Measurements from ENCODE around the gene RTL5.

The RTL5 gene

DNA sequence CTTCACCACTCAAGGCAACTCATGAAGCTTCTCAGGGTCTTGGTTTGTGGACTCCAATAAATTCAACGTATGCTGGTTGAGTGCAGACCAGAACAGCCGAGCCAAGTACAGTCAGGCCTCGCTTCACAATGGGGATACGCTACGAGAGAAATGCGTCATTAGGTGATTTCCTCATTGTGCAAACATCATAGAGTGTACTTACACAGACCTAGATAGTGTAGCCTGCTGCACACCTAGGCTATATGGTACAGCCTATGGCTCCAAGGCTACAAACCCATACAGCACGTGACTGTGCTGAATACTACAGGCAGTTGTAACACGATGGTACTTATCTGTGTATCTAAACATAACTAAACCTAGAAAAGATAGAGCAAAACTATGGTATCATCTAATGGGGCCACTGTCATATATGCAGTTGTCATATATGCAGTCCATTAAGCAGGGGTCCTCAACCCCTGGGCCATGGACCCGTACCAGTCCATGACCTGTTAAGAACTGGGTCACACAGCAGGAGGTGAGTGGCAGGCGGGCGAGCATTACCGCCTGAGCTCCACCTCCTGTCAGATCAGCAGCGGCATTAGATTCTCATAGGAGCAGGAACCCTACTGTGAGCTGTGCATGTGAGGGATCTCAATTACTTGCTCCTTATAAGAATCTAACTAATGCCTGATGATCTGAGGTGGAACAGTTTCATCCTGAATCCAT, 31.5 kb downstream of the RTL5 start (continued):
- TF ChIP-seq, protein P1, sequence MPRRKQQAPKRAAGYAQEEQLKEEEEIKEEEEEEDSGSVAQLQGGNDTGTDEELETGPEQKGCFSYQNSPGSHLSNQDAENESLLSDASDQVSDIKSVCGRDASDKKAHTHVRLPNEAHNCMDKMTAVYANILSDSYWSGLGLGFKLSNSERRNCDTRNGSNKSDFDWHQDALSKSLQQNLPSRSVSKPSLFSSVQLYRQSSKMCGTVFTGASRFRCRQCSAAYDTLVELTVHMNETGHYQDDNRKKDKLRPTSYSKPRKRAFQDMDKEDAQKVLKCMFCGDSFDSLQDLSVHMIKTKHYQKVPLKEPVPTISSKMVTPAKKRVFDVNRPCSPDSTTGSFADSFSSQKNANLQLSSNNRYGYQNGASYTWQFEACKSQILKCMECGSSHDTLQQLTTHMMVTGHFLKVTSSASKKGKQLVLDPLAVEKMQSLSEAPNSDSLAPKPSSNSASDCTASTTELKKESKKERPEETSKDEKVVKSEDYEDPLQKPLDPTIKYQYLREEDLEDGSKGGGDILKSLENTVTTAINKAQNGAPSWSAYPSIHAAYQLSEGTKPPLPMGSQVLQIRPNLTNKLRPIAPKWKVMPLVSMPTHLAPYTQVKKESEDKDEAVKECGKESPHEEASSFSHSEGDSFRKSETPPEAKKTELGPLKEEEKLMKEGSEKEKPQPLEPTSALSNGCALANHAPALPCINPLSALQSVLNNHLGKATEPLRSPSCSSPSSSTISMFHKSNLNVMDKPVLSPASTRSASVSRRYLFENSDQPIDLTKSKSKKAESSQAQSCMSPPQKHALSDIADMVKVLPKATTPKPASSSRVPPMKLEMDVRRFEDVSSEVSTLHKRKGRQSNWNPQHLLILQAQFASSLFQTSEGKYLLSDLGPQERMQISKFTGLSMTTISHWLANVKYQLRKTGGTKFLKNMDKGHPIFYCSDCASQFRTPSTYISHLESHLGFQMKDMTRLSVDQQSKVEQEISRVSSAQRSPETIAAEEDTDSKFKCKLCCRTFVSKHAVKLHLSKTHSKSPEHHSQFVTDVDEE (CRISPR knock-in tag; IDR thresholded peaks at IDR 0.05), result no peak

DNA sequence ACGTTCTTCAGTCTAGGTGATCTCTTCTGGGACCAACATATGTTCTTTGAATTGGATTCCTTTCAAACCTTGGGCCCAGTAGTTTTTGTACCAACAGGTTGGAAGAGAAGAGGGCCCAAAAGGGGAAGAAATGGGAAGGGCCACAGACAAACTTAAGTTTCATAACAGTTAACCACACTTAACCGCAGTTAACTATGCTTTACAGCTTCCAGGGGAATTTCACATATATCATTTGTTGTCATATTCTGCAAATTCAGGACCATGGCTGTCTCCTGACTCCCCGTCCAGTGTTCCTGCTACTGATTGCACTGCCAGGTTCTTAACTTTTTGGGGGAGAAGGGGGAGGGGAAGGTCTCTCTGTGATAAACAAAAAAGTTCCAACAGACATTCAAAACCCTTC, 34.6 kb downstream of the RTL5 start:
- no peak for ATAC-seq
- TF ChIP-seq, protein P2, sequence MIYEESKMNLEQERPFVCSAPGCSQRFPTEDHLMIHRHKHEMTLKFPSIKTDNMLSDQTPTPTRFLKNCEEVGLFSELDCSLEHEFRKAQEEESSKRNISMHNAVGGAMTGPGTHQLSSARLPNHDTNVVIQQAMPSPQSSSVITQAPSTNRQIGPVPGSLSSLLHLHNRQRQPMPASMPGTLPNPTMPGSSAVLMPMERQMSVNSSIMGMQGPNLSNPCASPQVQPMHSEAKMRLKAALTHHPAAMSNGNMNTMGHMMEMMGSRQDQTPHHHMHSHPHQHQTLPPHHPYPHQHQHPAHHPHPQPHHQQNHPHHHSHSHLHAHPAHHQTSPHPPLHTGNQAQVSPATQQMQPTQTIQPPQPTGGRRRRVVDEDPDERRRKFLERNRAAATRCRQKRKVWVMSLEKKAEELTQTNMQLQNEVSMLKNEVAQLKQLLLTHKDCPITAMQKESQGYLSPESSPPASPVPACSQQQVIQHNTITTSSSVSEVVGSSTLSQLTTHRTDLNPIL (CRISPR knock-in tag; IDR thresholded peaks at IDR 0.05; ENCODE audit: low read depth), result no peak
- no peak for TF ChIP-seq ISL1 (CRISPR knock-in tag; IDR thresholded peaks at IDR 0.05)
- TF ChIP-seq RARB (CRISPR knock-in tag; IDR thresholded peaks at IDR 0.05), result no peak
- no peak for TF ChIP-seq BACH2 (CRISPR knock-in tag; IDR thresholded peaks at IDR 0.05; ENCODE audit: borderline replicate concordance)

DNA sequence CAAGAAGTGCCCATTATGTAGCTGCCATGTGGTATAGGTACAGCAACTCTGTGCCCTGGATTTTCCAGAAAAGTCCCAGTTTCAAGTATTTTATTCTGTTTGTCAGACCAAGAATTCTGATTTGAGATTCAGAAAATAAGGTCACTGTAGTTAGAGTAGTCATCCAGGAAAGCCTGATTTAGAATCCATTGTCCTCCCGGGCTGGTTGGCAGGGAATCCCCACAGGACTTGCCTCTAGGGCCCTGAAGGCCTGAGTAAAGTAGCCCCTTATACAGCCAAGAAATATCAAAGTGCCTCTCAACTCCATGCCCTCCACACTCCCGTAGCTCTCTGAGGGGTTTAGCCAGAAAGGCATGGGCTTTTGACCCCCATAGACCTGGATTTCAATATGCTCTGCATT, 36.3 kb downstream of the RTL5 start:
- no peak for ATAC-seq
- TF ChIP-seq CSDC2 (CRISPR knock-in tag; IDR thresholded peaks at IDR 0.05), result no peak

DNA sequence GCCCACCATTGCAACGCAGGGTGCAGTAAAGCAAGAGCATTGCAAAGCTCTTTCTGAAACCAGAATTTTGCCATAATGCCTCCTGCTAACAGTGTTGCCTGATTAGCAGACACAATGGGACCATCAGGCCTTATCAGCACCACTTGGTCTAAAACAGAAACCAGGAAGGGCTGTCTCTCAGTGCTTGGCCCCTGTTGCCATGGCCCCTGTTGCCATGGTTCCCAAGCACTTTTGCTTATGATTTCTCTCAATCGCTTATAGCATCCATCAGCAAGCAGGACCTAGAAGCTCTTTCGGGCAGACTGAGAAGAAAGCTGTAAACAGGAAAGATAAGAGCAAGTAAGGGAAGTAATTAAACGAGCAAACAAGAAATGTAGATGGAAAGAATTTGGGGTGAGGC, 36.8 kb downstream of the RTL5 start:
- peak; percentile 55; the same call in 1 of the 3 replicates for ATAC-seq
- TF ChIP-seq, protein P3, sequence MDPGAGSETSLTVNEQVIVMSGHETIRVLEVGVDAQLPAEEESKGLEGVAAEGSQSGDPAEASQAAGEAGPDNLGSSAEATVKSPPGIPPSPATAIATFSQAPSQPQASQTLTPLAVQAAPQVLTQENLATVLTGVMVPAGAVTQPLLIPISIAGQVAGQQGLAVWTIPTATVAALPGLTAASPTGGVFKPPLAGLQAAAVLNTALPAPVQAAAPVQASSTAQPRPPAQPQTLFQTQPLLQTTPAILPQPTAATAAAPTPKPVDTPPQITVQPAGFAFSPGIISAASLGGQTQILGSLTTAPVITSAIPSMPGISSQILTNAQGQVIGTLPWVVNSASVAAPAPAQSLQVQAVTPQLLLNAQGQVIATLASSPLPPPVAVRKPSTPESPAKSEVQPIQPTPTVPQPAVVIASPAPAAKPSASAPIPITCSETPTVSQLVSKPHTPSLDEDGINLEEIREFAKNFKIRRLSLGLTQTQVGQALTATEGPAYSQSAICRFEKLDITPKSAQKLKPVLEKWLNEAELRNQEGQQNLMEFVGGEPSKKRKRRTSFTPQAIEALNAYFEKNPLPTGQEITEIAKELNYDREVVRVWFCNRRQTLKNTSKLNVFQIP (CRISPR knock-in tag; IDR thresholded peaks at IDR 0.05; ENCODE audit: borderline replicate concordance, low read depth), result no peak
- peak; percentile 24; the same call in 1 of the 2 replicates for TF ChIP-seq TCF4 (CRISPR knock-in tag; IDR thresholded peaks at IDR 0.05; ENCODE audit: borderline replicate concordance)

DNA sequence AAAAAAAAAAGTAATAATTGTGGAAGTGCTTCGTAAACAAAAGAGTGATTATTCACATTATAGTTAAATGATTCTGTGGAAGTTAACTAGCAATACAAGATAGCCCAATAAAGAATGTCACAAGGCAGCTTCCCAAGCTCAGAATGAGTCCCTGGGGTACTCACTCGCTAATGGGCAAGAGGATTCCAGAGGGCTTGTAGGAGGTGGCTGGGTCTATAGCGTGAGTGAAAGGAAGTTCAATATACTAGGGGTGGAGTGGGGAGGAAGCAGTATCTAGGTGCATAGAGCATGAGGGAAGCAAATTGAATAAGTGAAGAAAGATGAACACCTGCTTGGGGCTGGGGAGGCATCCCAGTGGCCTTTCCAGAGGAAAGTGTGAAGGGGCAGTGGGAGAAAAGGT, 42.5 kb downstream of the RTL5 start:
- TF ChIP-seq GLIS3 (CRISPR knock-in tag; IDR thresholded peaks at IDR 0.05), result no peak
- TF ChIP-seq BACH2 (CRISPR knock-in tag; IDR thresholded peaks at IDR 0.05; ENCODE audit: borderline replicate concordance), result no peak
- ATAC-seq, result no peak

DNA sequence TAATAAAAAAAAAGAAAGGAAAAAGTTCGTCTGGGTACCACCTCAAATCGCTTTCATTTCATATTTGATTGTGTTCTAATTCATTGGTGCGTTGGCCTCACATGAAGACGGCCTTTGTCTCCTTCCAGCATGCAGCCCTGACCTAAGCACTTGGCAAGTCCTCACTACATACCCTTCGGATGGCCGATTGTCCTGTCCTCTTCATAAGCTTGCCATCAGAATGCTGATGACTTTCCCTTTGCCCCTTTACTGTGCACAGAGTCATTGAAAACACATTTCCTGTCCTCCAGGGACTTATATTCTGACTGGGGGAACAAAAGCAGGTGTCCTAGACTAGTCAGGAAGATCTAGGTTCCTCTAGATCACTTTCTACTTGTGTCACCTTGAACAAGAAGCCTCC, 43.0 kb downstream of the RTL5 start:
- no peak for ATAC-seq
- TF ChIP-seq TCF4 (CRISPR knock-in tag; IDR thresholded peaks at IDR 0.05; ENCODE audit: borderline replicate concordance), result no peak
- TF ChIP-seq, protein P4, sequence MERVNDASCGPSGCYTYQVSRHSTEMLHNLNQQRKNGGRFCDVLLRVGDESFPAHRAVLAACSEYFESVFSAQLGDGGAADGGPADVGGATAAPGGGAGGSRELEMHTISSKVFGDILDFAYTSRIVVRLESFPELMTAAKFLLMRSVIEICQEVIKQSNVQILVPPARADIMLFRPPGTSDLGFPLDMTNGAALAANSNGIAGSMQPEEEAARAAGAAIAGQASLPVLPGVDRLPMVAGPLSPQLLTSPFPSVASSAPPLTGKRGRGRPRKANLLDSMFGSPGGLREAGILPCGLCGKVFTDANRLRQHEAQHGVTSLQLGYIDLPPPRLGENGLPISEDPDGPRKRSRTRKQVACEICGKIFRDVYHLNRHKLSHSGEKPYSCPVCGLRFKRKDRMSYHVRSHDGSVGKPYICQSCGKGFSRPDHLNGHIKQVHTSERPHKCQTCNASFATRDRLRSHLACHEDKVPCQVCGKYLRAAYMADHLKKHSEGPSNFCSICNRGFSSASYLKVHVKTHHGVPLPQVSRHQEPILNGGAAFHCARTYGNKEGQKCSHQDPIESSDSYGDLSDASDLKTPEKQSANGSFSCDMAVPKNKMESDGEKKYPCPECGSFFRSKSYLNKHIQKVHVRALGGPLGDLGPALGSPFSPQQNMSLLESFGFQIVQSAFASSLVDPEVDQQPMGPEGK (CRISPR knock-in tag; IDR thresholded peaks at IDR 0.05; ENCODE audit: borderline replicate concordance), result no peak
- TF ChIP-seq ZNF70 (CRISPR knock-in tag; IDR thresholded peaks at IDR 0.05), result no peak
- no peak for TF ChIP-seq PPARA (CRISPR knock-in tag; IDR thresholded peaks at IDR 0.05; ENCODE audit: borderline replicate concordance)
- TF ChIP-seq BACH2 (CRISPR knock-in tag; IDR thresholded peaks at IDR 0.05; ENCODE audit: borderline replicate concordance), result no peak
- TF ChIP-seq, protein P3 (CRISPR knock-in tag; IDR thresholded peaks at IDR 0.05; ENCODE audit: borderline replicate concordance, low read depth), result no peak
- no peak for TF ChIP-seq ARNTL (CRISPR knock-in tag; IDR thresholded peaks at IDR 0.05; ENCODE audit: borderline replicate concordance, low read depth)
- TF ChIP-seq, protein P1 (CRISPR knock-in tag; IDR thresholded peaks at IDR 0.05), result no peak
- no peak for TF ChIP-seq ZNF565 (CRISPR knock-in tag; conservative IDR thresholded peaks at IDR 0.05; ENCODE audit: low read depth)
- TF ChIP-seq RARB (CRISPR knock-in tag; IDR thresholded peaks at IDR 0.05), result no peak
- no peak for TF ChIP-seq SNAI2 (CRISPR knock-in tag; IDR thresholded peaks at IDR 0.05)
- no peak for TF ChIP-seq ZNF8 (CRISPR knock-in tag; IDR thresholded peaks at IDR 0.05)
- TF ChIP-seq, protein P5, sequence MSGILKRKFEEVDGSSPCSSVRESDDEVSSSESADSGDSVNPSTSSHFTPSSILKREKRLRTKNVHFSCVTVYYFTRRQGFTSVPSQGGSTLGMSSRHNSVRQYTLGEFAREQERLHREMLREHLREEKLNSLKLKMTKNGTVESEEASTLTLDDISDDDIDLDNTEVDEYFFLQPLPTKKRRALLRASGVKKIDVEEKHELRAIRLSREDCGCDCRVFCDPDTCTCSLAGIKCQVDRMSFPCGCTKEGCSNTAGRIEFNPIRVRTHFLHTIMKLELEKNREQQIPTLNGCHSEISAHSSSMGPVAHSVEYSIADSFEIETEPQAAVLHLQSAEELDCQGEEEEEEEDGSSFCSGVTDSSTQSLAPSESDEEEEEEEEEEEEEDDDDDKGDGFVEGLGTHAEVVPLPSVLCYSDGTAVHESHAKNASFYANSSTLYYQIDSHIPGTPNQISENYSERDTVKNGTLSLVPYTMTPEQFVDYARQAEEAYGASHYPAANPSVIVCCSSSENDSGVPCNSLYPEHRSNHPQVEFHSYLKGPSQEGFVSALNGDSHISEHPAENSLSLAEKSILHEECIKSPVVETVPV (CRISPR knock-in tag; IDR thresholded peaks at IDR 0.05), result no peak
- no peak for TF ChIP-seq OSR1 (CRISPR knock-in tag; IDR thresholded peaks at IDR 0.05)
